Liver (tissue), 9 donors: ENCODE data around the gene STXBP4. TPM values are rescaled to one million over a fixed set of nuclear protein-coding genes. Genes with fewer than 3 reads are reported as not detected.

Source experiments
- DNase-seq: peaks from one replicate; pipeline ENCODE4 v3.0.0-alpha.2; 2017; ENCODE audit warnings: low spot score
- H3K27ac ChIP-seq, 2 donors: one replicate each; pipeline ENCODE4 v1.7.0; 2013; ENCODE audit warnings: inconsistent platforms in 2 of 2, low read length in 2 of 2, control low read depth in 1 of 2, low read depth in 1 of 2, mild to moderate bottlenecking in 1 of 2
- H3K27me3 ChIP-seq, 4 donors: one replicate each; pipeline versions ENCODE4 v1.6.1 to v1.7.0; 2013; ENCODE audit warnings: low read length in 3 of 4, inconsistent platforms in 1 of 4, mild to moderate bottlenecking in 1 of 4, moderate library complexity in 1 of 4; ENCODE audit not compliant: control insufficient read depth in 4 of 4, insufficient read depth in 4 of 4
- H3K36me3 ChIP-seq, 4 donors: one replicate each; pipeline versions ENCODE4 v1.6.1 to v1.7.0; 2013; ENCODE audit warnings: low read length in 3 of 4, mild to moderate bottlenecking in 3 of 4, low read depth in 1 of 4, moderate library complexity in 1 of 4; ENCODE audit not compliant: control insufficient read depth in 4 of 4, insufficient read depth in 3 of 4
- H3K4me1 ChIP-seq, 4 donors: one replicate each; pipeline versions ENCODE4 v1.6.1 to v1.7.0; 2013; ENCODE audit warnings: low read length in 3 of 4, mild to moderate bottlenecking in 3 of 4, moderate library complexity in 1 of 4; ENCODE audit not compliant: control insufficient read depth in 4 of 4, insufficient read depth in 4 of 4
- H3K4me3 ChIP-seq, 3 donors: one replicate each; pipeline versions ENCODE4 v1.6.1 to v1.7.0; 2013; ENCODE audit warnings: low read length in 3 of 3, control low read depth in 1 of 3, low read depth in 1 of 3, mild to moderate bottlenecking in 1 of 3
- H3K9ac ChIP-seq, 2 donors: one replicate each; pipeline ENCODE4 v1.7.0; 2013; ENCODE audit warnings: low read length in 2 of 2, mild to moderate bottlenecking in 2 of 2, moderate library complexity in 2 of 2, control low read depth in 1 of 2, low read depth in 1 of 2
- H3K9me3 ChIP-seq, 4 donors: one replicate each; pipeline versions ENCODE4 v1.6.1 to v1.7.0; 2013; ENCODE audit warnings: low read length in 3 of 4; ENCODE audit not compliant: control insufficient read depth in 4 of 4
- EGR1 ChIP-seq, 2 donors: IDR thresholded peaks; 2 replicates each; pipeline ENCODE4 v1.6.1; 2016 to 2018; ENCODE audit warnings: antibody characterized with exemption in 2 of 2, low read depth in 2 of 2
- FOXA1 ChIP-seq: IDR thresholded peaks from 2 replicates; pipeline ENCODE4 v1.6.1; 2016; ENCODE audit warnings: antibody characterized with exemption
- FOXA2 ChIP-seq: IDR thresholded peaks from 2 replicates; pipeline ENCODE4 v1.6.1; 2016; ENCODE audit warnings: antibody characterized with exemption
- GABPA ChIP-seq, 2 donors: IDR thresholded peaks in 1 of 2; conservative IDR thresholded peaks in 1 of 2; 2 replicates each; pipeline ENCODE4 v1.6.1; 2016; ENCODE audit warnings: antibody characterized with exemption in 2 of 2, mild to moderate bottlenecking in 1 of 2, moderate library complexity in 1 of 2
- HNF4A ChIP-seq, 2 donors: conservative IDR thresholded peaks; 2 replicates each; pipeline ENCODE4 v1.6.1; 2016; ENCODE audit warnings: antibody characterized with exemption in 2 of 2, mild to moderate bottlenecking in 2 of 2
- HNF4G ChIP-seq: IDR thresholded peaks from 2 replicates; pipeline ENCODE4 v1.6.1; 2016; ENCODE audit warnings: antibody characterized with exemption
- JUND ChIP-seq, 2 donors: IDR thresholded peaks; 2 replicates each; pipeline ENCODE4 v1.6.1; 2016; ENCODE audit warnings: antibody characterized with exemption in 2 of 2
- NR2F2 ChIP-seq: IDR thresholded peaks from 2 replicates; pipeline ENCODE4 v1.6.1; 2016; ENCODE audit warnings: antibody characterized with exemption
- RAD21 ChIP-seq, 2 donors: IDR thresholded peaks; 2 replicates each; pipeline ENCODE4 v1.6.1; 2016; ENCODE audit warnings: antibody characterized with exemption in 2 of 2, mild to moderate bottlenecking in 2 of 2
- RXRA ChIP-seq, 2 donors: IDR thresholded peaks; 2 replicates each; pipeline ENCODE4 v1.6.1; 2017 to 2018; ENCODE audit warnings: antibody characterized with exemption in 2 of 2, mild to moderate bottlenecking in 1 of 2
- SP1 ChIP-seq: IDR thresholded peaks from 2 replicates; pipeline ENCODE4 v1.6.1; 2018; ENCODE audit warnings: antibody characterized with exemption, mild to moderate bottlenecking
- TAF1 ChIP-seq: conservative IDR thresholded peaks from 2 replicates; pipeline ENCODE4 v1.6.1; 2016; ENCODE audit warnings: antibody characterized with exemption, mild to moderate bottlenecking
- YY1 ChIP-seq: IDR thresholded peaks from 2 replicates; pipeline ENCODE4 v1.6.1; 2016; ENCODE audit warnings: antibody characterized with exemption, mild to moderate bottlenecking
- polyA plus RNA-seq, 2 donors: library from polyadenylated mRNA; stranded (reverse) in 1 of 2; unstranded in 1 of 2; fragments of 200-250 nt in 1 of 2; fragments of >200 nt in 1 of 2; fragmentation: Nextera tagmentation in 1 of 2; extraction: Ambion mirVana in 1 of 2; gene quantifications; one replicate each; pipeline versions ENCODE4 v1.2.1 to v1.2.3, GENCODE V29; 2013 to 2015
- total RNA-seq, 2 donors: library from RNA; depleted of rRNA; stranded (reverse); fragments of >200 nt; gene quantifications; one replicate each; pipeline ENCODE4 v1.2.3, GENCODE V29; 2014
- TF ChIP-seq, protein P1 (sequence below): IDR thresholded peaks from 2 replicates; pipeline ENCODE4 v1.6.1; 2016; ENCODE audit warnings: antibody characterized with exemption
- TF ChIP-seq, protein P2 (sequence below): IDR thresholded peaks from 2 replicates; pipeline ENCODE4 v1.6.1; 2016; ENCODE audit warnings: antibody characterized with exemption, mild to moderate bottlenecking
- TF ChIP-seq, protein P3 (sequence below): IDR thresholded peaks from 2 replicates; pipeline ENCODE4 v1.6.1; 2016; ENCODE audit warnings: antibody characterized with exemption
- TF ChIP-seq, protein P4 (sequence below): fragments of 150-350 bp; IDR thresholded peaks from 2 replicates; pipeline ENCODE4 v1.5.1; 2017; ENCODE audit warnings: improper control_type of control experiment, low read depth, low read length; ENCODE audit not compliant: missing input control
- TF ChIP-seq, protein P5 (sequence below): IDR thresholded peaks from 2 replicates; pipeline ENCODE4 v1.6.1; 2016; ENCODE audit warnings: antibody characterized with exemption
- donor health status: healthy.
- donor health status: healthy.
- donor health status: healthy.
- donor health status: healthy.
- donor health status: healthy.

Gene STXBP4
- total and polyA plus RNA-seq, 4 donors, result 1.5 to 12.6 (median 3.5) TPM

DNA sequence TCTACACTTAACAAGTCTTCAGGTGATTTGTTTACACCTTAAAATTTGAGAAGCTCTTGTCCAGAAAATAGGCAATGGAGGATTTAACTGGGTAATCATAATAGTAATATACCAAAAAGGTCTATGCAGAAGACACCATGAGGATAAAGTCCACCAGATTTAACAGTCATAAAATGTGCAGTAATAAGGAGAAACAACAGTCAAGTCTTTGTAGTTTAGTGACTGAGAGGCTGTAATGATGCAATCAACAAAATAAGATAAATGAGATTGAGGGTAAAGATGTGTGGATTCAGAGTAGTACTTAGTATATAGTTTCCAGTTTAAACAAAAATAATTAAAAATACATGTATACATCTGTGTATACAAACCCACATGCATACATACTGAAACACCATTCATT, 91.2 kb downstream of the STXBP4 start:
- no peaks in the 10 kb centered on the region for H3K9me3 ChIP-seq
- H3K4me3 ChIP-seq, result no peak overlapping the region
- H3K27me3 ChIP-seq, result no peaks in the 10 kb centered on the region
- TF ChIP-seq NR2F2, result no peak
- TF ChIP-seq, protein P1, sequence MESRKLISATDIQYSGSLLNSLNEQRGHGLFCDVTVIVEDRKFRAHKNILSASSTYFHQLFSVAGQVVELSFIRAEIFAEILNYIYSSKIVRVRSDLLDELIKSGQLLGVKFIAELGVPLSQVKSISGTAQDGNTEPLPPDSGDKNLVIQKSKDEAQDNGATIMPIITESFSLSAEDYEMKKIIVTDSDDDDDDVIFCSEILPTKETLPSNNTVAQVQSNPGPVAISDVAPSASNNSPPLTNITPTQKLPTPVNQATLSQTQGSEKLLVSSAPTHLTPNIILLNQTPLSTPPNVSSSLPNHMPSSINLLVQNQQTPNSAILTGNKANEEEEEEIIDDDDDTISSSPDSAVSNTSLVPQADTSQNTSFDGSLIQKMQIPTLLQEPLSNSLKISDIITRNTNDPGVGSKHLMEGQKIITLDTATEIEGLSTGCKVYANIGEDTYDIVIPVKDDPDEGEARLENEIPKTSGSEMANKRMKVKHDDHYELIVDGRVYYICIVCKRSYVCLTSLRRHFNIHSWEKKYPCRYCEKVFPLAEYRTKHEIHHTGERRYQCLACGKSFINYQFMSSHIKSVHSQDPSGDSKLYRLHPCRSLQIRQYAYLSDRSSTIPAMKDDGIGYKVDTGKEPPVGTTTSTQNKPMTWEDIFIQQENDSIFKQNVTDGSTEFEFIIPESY, result no peak
- no peak for TF ChIP-seq RXRA (IDR thresholded peaks at IDR 0.05)
- TF ChIP-seq, protein P2, sequence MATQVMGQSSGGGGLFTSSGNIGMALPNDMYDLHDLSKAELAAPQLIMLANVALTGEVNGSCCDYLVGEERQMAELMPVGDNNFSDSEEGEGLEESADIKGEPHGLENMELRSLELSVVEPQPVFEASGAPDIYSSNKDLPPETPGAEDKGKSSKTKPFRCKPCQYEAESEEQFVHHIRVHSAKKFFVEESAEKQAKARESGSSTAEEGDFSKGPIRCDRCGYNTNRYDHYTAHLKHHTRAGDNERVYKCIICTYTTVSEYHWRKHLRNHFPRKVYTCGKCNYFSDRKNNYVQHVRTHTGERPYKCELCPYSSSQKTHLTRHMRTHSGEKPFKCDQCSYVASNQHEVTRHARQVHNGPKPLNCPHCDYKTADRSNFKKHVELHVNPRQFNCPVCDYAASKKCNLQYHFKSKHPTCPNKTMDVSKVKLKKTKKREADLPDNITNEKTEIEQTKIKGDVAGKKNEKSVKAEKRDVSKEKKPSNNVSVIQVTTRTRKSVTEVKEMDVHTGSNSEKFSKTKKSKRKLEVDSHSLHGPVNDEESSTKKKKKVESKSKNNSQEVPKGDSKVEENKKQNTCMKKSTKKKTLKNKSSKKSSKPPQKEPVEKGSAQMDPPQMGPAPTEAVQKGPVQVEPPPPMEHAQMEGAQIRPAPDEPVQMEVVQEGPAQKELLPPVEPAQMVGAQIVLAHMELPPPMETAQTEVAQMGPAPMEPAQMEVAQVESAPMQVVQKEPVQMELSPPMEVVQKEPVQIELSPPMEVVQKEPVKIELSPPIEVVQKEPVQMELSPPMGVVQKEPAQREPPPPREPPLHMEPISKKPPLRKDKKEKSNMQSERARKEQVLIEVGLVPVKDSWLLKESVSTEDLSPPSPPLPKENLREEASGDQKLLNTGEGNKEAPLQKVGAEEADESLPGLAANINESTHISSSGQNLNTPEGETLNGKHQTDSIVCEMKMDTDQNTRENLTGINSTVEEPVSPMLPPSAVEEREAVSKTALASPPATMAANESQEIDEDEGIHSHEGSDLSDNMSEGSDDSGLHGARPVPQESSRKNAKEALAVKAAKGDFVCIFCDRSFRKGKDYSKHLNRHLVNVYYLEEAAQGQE, result no peak
- TF ChIP-seq, protein P3, sequence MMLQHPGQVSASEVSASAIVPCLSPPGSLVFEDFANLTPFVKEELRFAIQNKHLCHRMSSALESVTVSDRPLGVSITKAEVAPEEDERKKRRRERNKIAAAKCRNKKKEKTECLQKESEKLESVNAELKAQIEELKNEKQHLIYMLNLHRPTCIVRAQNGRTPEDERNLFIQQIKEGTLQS, result no peak
- TF ChIP-seq EGR1 (IDR thresholded peaks at IDR 0.05; ENCODE audit: low read depth in 2 of 2), result no peak
- TF ChIP-seq GABPA (IDR thresholded peaks at IDR 0.05 in 1 of 2, conservative IDR thresholded peaks at IDR 0.05 in 1 of 2), result no peak
- no peak for TF ChIP-seq YY1
- TF ChIP-seq SP1, result no peak
- TF ChIP-seq FOXA2, result no peak
- TF ChIP-seq, protein P4, sequence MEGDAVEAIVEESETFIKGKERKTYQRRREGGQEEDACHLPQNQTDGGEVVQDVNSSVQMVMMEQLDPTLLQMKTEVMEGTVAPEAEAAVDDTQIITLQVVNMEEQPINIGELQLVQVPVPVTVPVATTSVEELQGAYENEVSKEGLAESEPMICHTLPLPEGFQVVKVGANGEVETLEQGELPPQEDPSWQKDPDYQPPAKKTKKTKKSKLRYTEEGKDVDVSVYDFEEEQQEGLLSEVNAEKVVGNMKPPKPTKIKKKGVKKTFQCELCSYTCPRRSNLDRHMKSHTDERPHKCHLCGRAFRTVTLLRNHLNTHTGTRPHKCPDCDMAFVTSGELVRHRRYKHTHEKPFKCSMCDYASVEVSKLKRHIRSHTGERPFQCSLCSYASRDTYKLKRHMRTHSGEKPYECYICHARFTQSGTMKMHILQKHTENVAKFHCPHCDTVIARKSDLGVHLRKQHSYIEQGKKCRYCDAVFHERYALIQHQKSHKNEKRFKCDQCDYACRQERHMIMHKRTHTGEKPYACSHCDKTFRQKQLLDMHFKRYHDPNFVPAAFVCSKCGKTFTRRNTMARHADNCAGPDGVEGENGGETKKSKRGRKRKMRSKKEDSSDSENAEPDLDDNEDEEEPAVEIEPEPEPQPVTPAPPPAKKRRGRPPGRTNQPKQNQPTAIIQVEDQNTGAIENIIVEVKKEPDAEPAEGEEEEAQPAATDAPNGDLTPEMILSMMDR, result no peak
- TF ChIP-seq HNF4G, result no peak
- TF ChIP-seq HNF4A (conservative IDR thresholded peaks at IDR 0.05), result no peak
- no peak for TF ChIP-seq RAD21 (IDR thresholded peaks at IDR 0.05)
- TF ChIP-seq TAF1, result no peak
- TF ChIP-seq, protein P5, sequence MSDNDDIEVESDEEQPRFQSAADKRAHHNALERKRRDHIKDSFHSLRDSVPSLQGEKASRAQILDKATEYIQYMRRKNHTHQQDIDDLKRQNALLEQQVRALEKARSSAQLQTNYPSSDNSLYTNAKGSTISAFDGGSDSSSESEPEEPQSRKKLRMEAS, result no peak
- no peak for TF ChIP-seq JUND (IDR thresholded peaks at IDR 0.05)
- TF ChIP-seq FOXA1, result no peak
- DNase-seq, result no peak
- no peak overlapping the region for H3K9ac ChIP-seq
- no peaks in the 10 kb centered on the region for H3K36me3 ChIP-seq
- peaks cover 0 to 5% (median 2%) of the 10 kb centered on the region in 4 donors for H3K4me1 ChIP-seq
- H3K27ac ChIP-seq, result no peak overlapping the region
